ENCODE data around the gene MAFB.

MAFB gene

GRCh38 chr20:40679184-40679583, 9.9 kb downstream of the MAFB start:
- Mint-ChIP-seq H3K27me3 (ENCODE audit: low read depth, poor library complexity) (peaks cover 100% of the 10 kb centered on the region), H3K4me3 (no peak overlapping the region), H3K36me3 (ENCODE audit: low read depth) (peaks cover 5% of the 10 kb centered on the region)

GRCh38 chr20:40678286-40678875, 10.7 kb downstream of the MAFB start:
- Mint-ChIP-seq H3K4me3 (no peak overlapping the region), H3K36me3 (ENCODE audit: low read depth) (no peaks in the 10 kb centered on the region), H3K27me3 (ENCODE audit: low read depth, poor library complexity) (peaks cover 100% of the 10 kb centered on the region), H3K4me1 (peaks cover 15% of the 10 kb centered on the region), H3K9me3 (no peaks in the 10 kb centered on the region), H3K27ac (no peak overlapping the region)
- TF ChIP-seq CTCF (IDR thresholded peaks at IDR 0.05), result no peak
- DNase-seq, result no peak

More at GRCh38 chr20:40679184-40679583, 9.9 kb downstream of the MAFB start:
- no peak for DNase-seq
- TF ChIP-seq CTCF (IDR thresholded peaks at IDR 0.05), result no peak
- no peaks in the 10 kb centered on the region for H3K9me3 Mint-ChIP-seq
- peaks cover 22% of the 10 kb centered on the region for H3K4me1 Mint-ChIP-seq
- no peak overlapping the region for H3K27ac Mint-ChIP-seq

GRCh38 chr20:40677343-40677924, 11.6 kb downstream of the MAFB start:
- TF ChIP-seq CTCF (IDR thresholded peaks at IDR 0.05), result no peak
- no peak overlapping the region for H3K4me3 Mint-ChIP-seq
- DNase-seq, result no peak
- H3K27me3 Mint-ChIP-seq (ENCODE audit: low read depth, poor library complexity), result peaks cover 94% of the 10 kb centered on the region
- H3K4me1 Mint-ChIP-seq, result peaks cover 5% of the 10 kb centered on the region
- H3K9me3 Mint-ChIP-seq, result no peaks in the 10 kb centered on the region
- no peak overlapping the region for H3K27ac Mint-ChIP-seq
- no peaks in the 10 kb centered on the region for H3K36me3 Mint-ChIP-seq (ENCODE audit: low read depth)

- TF ChIP-seq CTCF (IDR thresholded peaks at IDR 0.05), result no peak
- DNase-seq, result no peak
- H3K27me3 Mint-ChIP-seq (ENCODE audit: low read depth, poor library complexity), result peaks cover 86% of the 10 kb centered on the region
- H3K9me3 Mint-ChIP-seq, result no peaks in the 10 kb centered on the region
- H3K27ac Mint-ChIP-seq, result no peak overlapping the region
- H3K36me3 Mint-ChIP-seq (ENCODE audit: low read depth), result no peaks in the 10 kb centered on the region
- no peaks in the 10 kb centered on the region for H3K4me1 Mint-ChIP-seq
- H3K4me3 Mint-ChIP-seq, result no peak overlapping the region
Measured at GRCh38 chr20:40676491-40677269, 12.4 kb downstream of the MAFB start.

- Mint-ChIP-seq H3K27me3 (ENCODE audit: low read depth, poor library complexity) (peaks cover 76% of the 10 kb centered on the region), H3K36me3 (ENCODE audit: low read depth) (no peaks in the 10 kb centered on the region), H3K27ac (no peak overlapping the region), H3K4me1 (no peaks in the 10 kb centered on the region), H3K4me3 (no peak overlapping the region), H3K9me3 (no peaks in the 10 kb centered on the region)
- no peak for DNase-seq
- TF ChIP-seq CTCF (IDR thresholded peaks at IDR 0.05), result no peak
Measured at GRCh38 chr20:40675599-40676221, 13.3 kb downstream of the MAFB start.
